ENCODE measurements around the gene HSD17B14. TPM values are rescaled to one million over a fixed set of nuclear protein-coding genes. Genes with fewer than 3 reads are reported as not detected.

HSD17B14 gene
- total and polyA plus RNA-seq, 2 experiments from 2014 or later, result 8.4 to 11.7 TPM

GRCh38 chr19:48819366-48819816, 16.9 kb downstream of the HSD17B14 start:
- Histone ChIP-seq H3K79me2 (replicated peaks; ENCODE audit: insufficient read depth) (no peaks in the 10 kb centered on the region), H3K36me3 (ENCODE audit: insufficient read depth) (no peaks in the 10 kb centered on the region), H3K27ac (ENCODE audit: low read depth) (no peak overlapping the region), H4K20me1 (replicated peaks; ENCODE audit: insufficient read depth) (no peaks in the 10 kb centered on the region), H3F3A (replicated peaks; ENCODE audit: low read depth) (no peaks in the 10 kb centered on the region), H3K27me3 (ENCODE audit: insufficient read depth) (no peaks in the 10 kb centered on the region), H2AFZ (no peak overlapping the region), H3K4me1 (ENCODE audit: insufficient read depth) (no peaks in the 10 kb centered on the region), H3K9me2 (ENCODE audit: insufficient read depth) (peaks cover 17% of the 10 kb centered on the region; the same call in 1 of the 2 replicates), H3K4me2 (no peak overlapping the region), H3K4me3 (no peak overlapping the region)
- H3K27ac Mint-ChIP-seq, result no peak overlapping the region
- ATAC-seq, result no peak
- no peak for DNase-seq (ENCODE audit: low spot score)
- no peak overlapping the region for H3K4me3 Mint-ChIP-seq
- H3K9me3 Mint-ChIP-seq, result no peaks in the 10 kb centered on the region
- TF ChIP-seq ZNF114 (CRISPR knock-in tag; IDR thresholded peaks at IDR 0.05), result no peak
- TF ChIP-seq REST (IDR thresholded peaks at IDR 0.05; ENCODE audit: unreplicated experiment), result no peak
- TF ChIP-seq NANOG (IDR thresholded peaks at IDR 0.05; ENCODE audit: borderline replicate concordance), result no peak
- TF ChIP-seq POLR2AphosphoS5 (IDR thresholded peaks at IDR 0.05; ENCODE audit: low read depth), result no peak
- no peak for TF ChIP-seq JUNB (IDR thresholded peaks at IDR 0.05; ENCODE audit: unreplicated experiment)
- TF ChIP-seq STAT1 (IDR thresholded peaks at IDR 0.05; ENCODE audit: unreplicated experiment), result no peak
- TF ChIP-seq CREB1 (CRISPR knock-in tag; IDR thresholded peaks at IDR 0.05; ENCODE audit: low read depth), result no peak
- no peaks in the 10 kb centered on the region for H3K36me3 Mint-ChIP-seq (ENCODE audit: low read depth)
- peaks cover 5% of the 10 kb centered on the region for H3K27me3 Mint-ChIP-seq (ENCODE audit: insufficient read depth, low read depth, poor library complexity)
- H3K4me1 Mint-ChIP-seq, result peaks cover 10% of the 10 kb centered on the region

GRCh38 chr19:48818234-48818820, 18.0 kb downstream of the HSD17B14 start:
- Mint-ChIP-seq H3K9me3 (no peaks in the 10 kb centered on the region), H3K27me3 (ENCODE audit: insufficient read depth, low read depth, poor library complexity) (peaks cover 5% of the 10 kb centered on the region), H3K4me3 (no peak overlapping the region), H3K27ac (no peak overlapping the region), H3K36me3 (ENCODE audit: low read depth) (no peaks in the 10 kb centered on the region), H3K4me1 (peaks cover 12% of the 10 kb centered on the region)
- no peaks in the 10 kb centered on the region for H3K27me3 ChIP-seq (ENCODE audit: insufficient read depth)
- no peaks in the 10 kb centered on the region for H3K36me3 ChIP-seq (ENCODE audit: insufficient read depth)
- no peaks in the 10 kb centered on the region for H3K79me2 ChIP-seq (replicated peaks; ENCODE audit: insufficient read depth)
- DNase-seq (ENCODE audit: low spot score) (no peak), ATAC-seq (no peak)
- H4K20me1 ChIP-seq (replicated peaks; ENCODE audit: insufficient read depth), result no peaks in the 10 kb centered on the region
- no peak overlapping the region for H3K27ac ChIP-seq (ENCODE audit: low read depth)
- no peak overlapping the region for H3K4me2 ChIP-seq
- peaks cover 1% of the 10 kb centered on the region; the same call in 1 of the 2 replicates for H3K4me1 ChIP-seq (ENCODE audit: insufficient read depth)
- no peak overlapping the region for H2AFZ ChIP-seq
- H3K4me3 ChIP-seq, result no peak overlapping the region
- peaks cover 17% of the 10 kb centered on the region; the same call in 1 of the 2 replicates for H3K9me2 ChIP-seq (ENCODE audit: insufficient read depth)
- no peaks in the 10 kb centered on the region for H3F3A ChIP-seq (replicated peaks; ENCODE audit: low read depth)
- no peak for TF ChIP-seq ZNF462 (CRISPR knock-in tag; IDR thresholded peaks at IDR 0.05)
- TF ChIP-seq REST (IDR thresholded peaks at IDR 0.05; ENCODE audit: unreplicated experiment), result no peak
